Colonic mucosa (tissue), 4 donors: Measurements from ENCODE around the gene PLEKHH1. TPM values are rescaled to one million over a fixed set of nuclear protein-coding genes. Genes with fewer than 3 reads are reported as not detected.

Experiments used
- DNase-seq: peaks from one replicate; pipeline ENCODE4 v3.0.0-alpha.2; 2020
- H3K27ac ChIP-seq: fragments of 200-600 bp; one replicate; pipeline ENCODE4 v1.8.0; 2021
- H3K27me3 ChIP-seq: fragments of 200-600 bp; one replicate; pipeline ENCODE4 v1.8.0; 2021
- H3K36me3 ChIP-seq: fragments of 200-600 bp; one replicate; pipeline ENCODE4 v1.8.0; 2021
- H3K4me1 ChIP-seq: fragments of 200-600 bp; one replicate; pipeline ENCODE4 v1.8.0; 2021; ENCODE audit warnings: mild to moderate bottlenecking
- H3K4me3 ChIP-seq: fragments of 200-600 bp; one replicate; pipeline ENCODE4 v1.8.0; 2021
- H3K9ac ChIP-seq, 2 donors: one replicate each; pipeline ENCODE4 v1.7.0; 2013; ENCODE audit warnings: control low read depth in 2 of 2, low read depth in 2 of 2, low read length in 2 of 2
- H3K9me3 ChIP-seq: fragments of 200-600 bp; one replicate; pipeline ENCODE4 v1.8.0; 2021
- intact Hi-C: fragments of 100-400 bp; cut with DNase I; formaldehyde crosslinking; loops from one replicate; pipeline ENCODE4 v1.14.1; 2022
- total RNA-seq, 2 donors: library from RNA; stranded (reverse); fragmentation: NEBNext Ultra II Directional in 1 of 2; extraction: Animal tissue kit (Norgen Biotek cat#: 25700) in 1 of 2; gene quantifications; one replicate each; pipeline ENCODE4 v1.2.1, GENCODE V29; 2021
- TF ChIP-seq, protein P1 (sequence below): fragments of 200-600 bp; IDR thresholded peaks from one replicate; pipeline ENCODE4 v1.8.0; 2022; ENCODE audit warnings: antibody characterized with exemption, mild to moderate bottlenecking
- donor health status: healthy.
- donor health status: DM: no; HTN: no; CAD: no.
- donor health status: DM: no; HTN: no; CAD: no.

Gene PLEKHH1
- total RNA-seq, 2 donors from 2014 or later = 47.1 to 63.1 TPM

DNA sequence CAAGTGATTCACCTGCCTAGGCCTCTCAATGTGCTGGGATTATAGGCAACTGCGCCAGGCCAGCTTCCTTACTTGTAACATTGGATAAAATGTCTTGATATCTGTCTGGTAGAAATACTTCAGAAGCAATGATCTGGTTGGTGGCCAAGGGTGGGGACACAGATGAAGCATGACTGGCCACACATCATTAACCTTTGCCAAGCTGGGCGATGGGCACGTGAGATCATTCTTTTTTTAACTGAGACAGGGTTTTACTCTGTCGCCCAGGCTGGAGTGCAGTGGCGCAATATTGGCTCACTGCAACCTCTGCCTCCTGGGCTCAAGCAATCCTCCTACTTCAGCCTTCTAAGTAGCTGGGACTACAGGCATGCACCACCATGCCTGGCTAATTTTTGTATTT lies 31.1 kb downstream of the PLEKHH1 start:
- no peak overlapping the region for H3K9ac ChIP-seq
- intact Hi-C loops = no loop called here

DNA sequence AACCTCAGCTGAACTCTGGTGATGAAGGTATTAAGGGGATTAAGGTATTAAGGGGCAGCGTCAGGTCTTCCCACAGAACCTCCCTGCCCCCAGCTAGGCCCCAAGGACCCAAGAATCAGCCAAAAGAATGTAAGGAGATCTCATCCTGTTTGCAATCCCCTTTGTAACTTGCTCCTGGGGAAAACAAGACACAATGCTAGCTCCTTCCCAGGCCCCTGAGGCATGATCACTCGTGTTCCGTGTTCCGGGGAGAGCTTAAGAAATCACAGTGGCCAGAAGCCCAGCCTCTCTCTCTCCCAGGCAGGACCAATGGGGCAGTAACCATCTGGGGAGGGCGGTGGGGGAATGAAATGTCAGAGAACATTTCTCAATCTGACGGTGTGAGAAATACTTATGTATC lies 33.8 kb downstream of the PLEKHH1 start:
- TF ChIP-seq, protein P1, sequence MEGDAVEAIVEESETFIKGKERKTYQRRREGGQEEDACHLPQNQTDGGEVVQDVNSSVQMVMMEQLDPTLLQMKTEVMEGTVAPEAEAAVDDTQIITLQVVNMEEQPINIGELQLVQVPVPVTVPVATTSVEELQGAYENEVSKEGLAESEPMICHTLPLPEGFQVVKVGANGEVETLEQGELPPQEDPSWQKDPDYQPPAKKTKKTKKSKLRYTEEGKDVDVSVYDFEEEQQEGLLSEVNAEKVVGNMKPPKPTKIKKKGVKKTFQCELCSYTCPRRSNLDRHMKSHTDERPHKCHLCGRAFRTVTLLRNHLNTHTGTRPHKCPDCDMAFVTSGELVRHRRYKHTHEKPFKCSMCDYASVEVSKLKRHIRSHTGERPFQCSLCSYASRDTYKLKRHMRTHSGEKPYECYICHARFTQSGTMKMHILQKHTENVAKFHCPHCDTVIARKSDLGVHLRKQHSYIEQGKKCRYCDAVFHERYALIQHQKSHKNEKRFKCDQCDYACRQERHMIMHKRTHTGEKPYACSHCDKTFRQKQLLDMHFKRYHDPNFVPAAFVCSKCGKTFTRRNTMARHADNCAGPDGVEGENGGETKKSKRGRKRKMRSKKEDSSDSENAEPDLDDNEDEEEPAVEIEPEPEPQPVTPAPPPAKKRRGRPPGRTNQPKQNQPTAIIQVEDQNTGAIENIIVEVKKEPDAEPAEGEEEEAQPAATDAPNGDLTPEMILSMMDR = no peak
- Histone ChIP-seq H3K27me3 (no peaks in the 10 kb centered on the region), H3K4me1 (no peaks in the 10 kb centered on the region), H3K9me3 (no peaks in the 10 kb centered on the region), H3K27ac (no peak overlapping the region), H3K36me3 (no peaks in the 10 kb centered on the region), H3K9ac (no peak overlapping the region), H3K4me3 (no peak overlapping the region)
- intact Hi-C loops = no loop called here
- DNase-seq = no peak

More for the DNA sequence above, 31.1 kb downstream of the PLEKHH1 start:
- no peaks in the 10 kb centered on the region for H3K27me3 ChIP-seq
- no peak for DNase-seq
- H3K27ac ChIP-seq = no peak overlapping the region
- TF ChIP-seq, protein P1 = no peak
- no peak overlapping the region for H3K4me3 ChIP-seq
- H3K9me3 ChIP-seq = no peaks in the 10 kb centered on the region
- no peaks in the 10 kb centered on the region for H3K36me3 ChIP-seq
- H3K4me1 ChIP-seq = no peaks in the 10 kb centered on the region

DNA sequence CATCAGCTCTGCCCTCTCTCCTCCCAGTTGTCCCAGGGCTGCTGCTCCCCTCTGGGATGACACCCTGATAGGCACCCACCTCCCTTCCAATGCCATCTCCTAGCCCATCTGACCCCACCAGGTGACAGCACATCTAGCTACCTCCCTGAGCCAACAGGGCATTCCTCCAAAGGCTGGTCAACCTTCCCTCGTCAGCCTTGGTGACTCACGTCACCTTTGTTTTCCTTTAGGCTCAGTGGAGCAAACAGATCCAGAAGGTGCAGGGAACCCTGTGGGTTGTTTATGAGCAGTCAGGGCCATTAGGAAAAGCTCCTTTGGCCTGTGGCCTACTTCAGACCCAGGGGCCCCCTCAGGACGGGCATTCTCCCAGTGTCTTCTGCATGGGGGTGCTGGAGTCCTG lies 34.6 kb downstream of the PLEKHH1 start:
- Histone ChIP-seq H3K4me1 (no peaks in the 10 kb centered on the region), H3K9me3 (no peaks in the 10 kb centered on the region), H3K27me3 (no peaks in the 10 kb centered on the region), H3K27ac (no peak overlapping the region), H3K36me3 (no peaks in the 10 kb centered on the region), H3K4me3 (no peak overlapping the region), H3K9ac (no peak overlapping the region)
- intact Hi-C loops = no loop called here
- TF ChIP-seq, protein P1 = no peak
- no peak for DNase-seq

DNA sequence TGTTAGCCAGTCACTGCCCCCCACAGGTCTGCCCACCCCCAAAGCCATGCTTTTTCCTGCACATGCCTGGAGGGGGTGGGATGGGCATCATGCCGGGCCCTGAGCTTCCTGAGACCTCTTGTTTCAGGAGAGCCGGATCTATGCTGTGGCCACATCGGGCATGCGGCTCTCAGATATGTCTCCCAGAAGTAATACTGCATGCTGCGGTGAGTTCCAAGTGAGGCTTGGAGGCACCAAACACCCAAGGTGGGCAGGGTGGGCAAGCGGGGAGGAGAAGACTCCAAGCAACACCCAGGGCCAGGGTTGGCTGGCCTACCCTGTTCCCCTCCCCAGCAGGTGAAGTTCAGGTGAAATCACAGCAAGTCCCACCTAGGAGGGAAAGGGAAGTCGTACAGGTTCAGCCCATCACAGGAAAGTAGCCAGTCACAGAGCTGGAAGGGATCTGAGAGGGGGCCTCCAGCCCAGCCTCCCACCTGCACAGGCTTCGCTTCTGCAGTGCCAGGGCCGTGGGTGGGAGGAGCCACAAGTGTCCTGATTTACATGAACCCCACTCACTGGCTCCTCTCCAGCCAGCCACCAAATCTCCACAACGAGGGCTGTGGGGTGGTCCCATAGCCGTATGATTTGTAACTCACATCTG lies 36.0 kb downstream of the PLEKHH1 start:
- Histone ChIP-seq H3K9me3 (no peaks in the 10 kb centered on the region), H3K9ac (no peak overlapping the region), H3K36me3 (no peaks in the 10 kb centered on the region), H3K27me3 (no peaks in the 10 kb centered on the region), H3K4me3 (no peak overlapping the region), H3K4me1 (no peaks in the 10 kb centered on the region), H3K27ac (no peak overlapping the region)
- intact Hi-C loops = no loop called here
- no peak for DNase-seq
- TF ChIP-seq, protein P1 = no peak

DNA sequence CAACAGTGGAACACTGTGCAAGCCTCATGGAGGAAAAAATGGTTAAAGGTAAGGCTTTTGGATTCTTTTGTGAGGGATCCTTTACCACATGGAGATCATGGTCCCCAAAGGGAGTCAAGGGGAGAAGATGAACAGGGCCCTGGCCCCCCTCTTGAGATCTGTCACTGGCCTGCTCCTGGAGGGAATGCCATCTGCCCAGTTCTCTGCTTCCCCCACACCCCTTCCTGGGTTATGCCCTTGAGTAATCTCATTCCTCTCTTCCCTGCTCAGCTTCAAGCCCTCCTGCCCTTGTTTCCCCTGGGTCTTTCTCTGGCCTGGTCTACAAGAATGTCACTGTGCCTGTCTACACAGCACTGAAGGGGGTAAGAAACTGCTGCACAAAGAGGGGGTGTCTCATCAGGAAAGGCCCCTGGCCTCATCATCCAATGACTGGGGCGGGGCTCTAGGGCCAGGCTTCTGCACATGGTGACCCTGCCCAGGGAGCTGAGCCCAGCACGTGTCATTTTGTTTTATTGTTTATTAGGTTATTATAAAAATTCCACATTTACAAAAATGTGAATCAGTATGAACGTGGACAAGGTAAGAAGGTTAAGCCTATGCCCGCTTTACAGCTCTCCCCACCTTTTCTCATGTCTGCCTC lies 36.7 kb downstream of the PLEKHH1 start:
- intact Hi-C loops = loop anchor here (2.0 to 5.0 kb wide), 2 partner anchors 43 to 142 kb away; no protein-coding TSS in a partner anchor
- Histone ChIP-seq H3K4me3 (no peak overlapping the region), H3K27me3 (no peaks in the 10 kb centered on the region), H3K9me3 (no peaks in the 10 kb centered on the region), H3K9ac (no peak overlapping the region), H3K27ac (no peak overlapping the region), H3K36me3 (no peaks in the 10 kb centered on the region), H3K4me1 (no peaks in the 10 kb centered on the region)
- no peak for DNase-seq
- TF ChIP-seq, protein P1 = no peak
